NB4 (cell line): ENCODE results near the gene MRPL51.
A peak's percentile ranks its signal among the peaks of the same experiment; 100 is the strongest.

Experiments
- DNase-seq: peaks from one replicate; pipeline ENCODE4 v3.0.0; 2010; ENCODE audit warnings: low read depth
- H3K4me3 ChIP-seq: one replicate; pipeline ENCODE4 v1.5.1; 2011; ENCODE audit warnings: mild to moderate bottlenecking, low read depth, low read length, moderate library complexity
- CTCF ChIP-seq: IDR thresholded peaks from one replicate; pipeline ENCODE4 v1.5.1; 2012; ENCODE audit warnings: low read depth, low read length
- MAX ChIP-seq: IDR thresholded peaks from 2 replicates; pipeline ENCODE4 v1.6.1; 2011; ENCODE audit warnings: low read depth, low read length
- MYC ChIP-seq: IDR thresholded peaks from 2 replicates; pipeline ENCODE4 v1.6.1; 2011; ENCODE audit warnings: low read depth, low read length
- POLR2A ChIP-seq: IDR thresholded peaks from 2 replicates; pipeline ENCODE4 v1.6.1; 2011; ENCODE audit warnings: mild to moderate bottlenecking; ENCODE audit not compliant: insufficient read length; ENCODE audit errors: extremely low read depth

Gene MRPL51

GRCh38 chr12:6463858-6464257 is 29.2 kb downstream of the MRPL51 start:
- no peak for TF ChIP-seq POLR2A
- TF ChIP-seq CTCF, result no peak
- TF ChIP-seq MYC, result no peak
- no peak for DNase-seq
- H3K4me3 ChIP-seq, result no peak overlapping the region

GRCh38 chr12:6463216-6463615 is 29.8 kb downstream of the MRPL51 start:
- no peak for DNase-seq
- H3K4me3 ChIP-seq, result no peak overlapping the region
- TF ChIP-seq POLR2A (no peak), MYC (no peak), CTCF (no peak), MAX (no peak)

GRCh38 chr12:6462234-6462995 is 30.6 kb downstream of the MRPL51 start:
- no peak for DNase-seq
- H3K4me3 ChIP-seq, result peak overlapping the region; percentile 51
- TF ChIP-seq POLR2A (no peak), MAX (no peak), CTCF (no peak), MYC (no peak)

GRCh38 chr12:6461401-6462233 is 31.4 kb downstream of the MRPL51 start:
- H3K4me3 ChIP-seq, result peak overlapping the region; percentile 51
- DNase-seq, result peak; percentile 99
- TF ChIP-seq MYC (peak; percentile 85), CTCF (no peak), MAX (peak; percentile 83), POLR2A (no peak)

GRCh38 chr12:6460751-6461371 is 32.2 kb downstream of the MRPL51 start:
- peak overlapping the region; percentile 42 for H3K4me3 ChIP-seq
- no peak for DNase-seq
- TF ChIP-seq MAX (no peak), MYC (no peak), POLR2A (no peak), CTCF (no peak)
